Ovary (tissue), 3 donors: ENCODE measurements around the gene FCRL5.
"Not testable (repeated sequence)": the region's sequence is repeated elsewhere in the genome, so short reads cannot be mapped to it uniquely, and the experiment has no call there.

Experiments
- CTCF ChIP-seq, 3 donors: fragments of 450-650 bp in 2 of 3; fragments of 200-600 bp in 1 of 3; IDR thresholded peaks; one replicate each; pipeline versions ENCODE4 v1.5.1 to v1.8.0; 2016 to 2022; ENCODE audit warnings: antibody characterized with exemption in 3 of 3, mild to moderate bottlenecking in 1 of 3
- EP300 ChIP-seq: sonication (generic); formaldehyde crosslinking; IDR thresholded peaks from one replicate; pipeline ENCODE4 v1.6.1; 2017; ENCODE audit warnings: antibody characterized with exemption
- POLR2A ChIP-seq: fragments of 450-650 bp; IDR thresholded peaks from one replicate; pipeline ENCODE4 v1.6.1; 2017; ENCODE audit warnings: antibody characterized with exemption, mild to moderate bottlenecking, moderate library complexity
- donor health status: DM: no; HTN: no; CAD: no.

DNA sequence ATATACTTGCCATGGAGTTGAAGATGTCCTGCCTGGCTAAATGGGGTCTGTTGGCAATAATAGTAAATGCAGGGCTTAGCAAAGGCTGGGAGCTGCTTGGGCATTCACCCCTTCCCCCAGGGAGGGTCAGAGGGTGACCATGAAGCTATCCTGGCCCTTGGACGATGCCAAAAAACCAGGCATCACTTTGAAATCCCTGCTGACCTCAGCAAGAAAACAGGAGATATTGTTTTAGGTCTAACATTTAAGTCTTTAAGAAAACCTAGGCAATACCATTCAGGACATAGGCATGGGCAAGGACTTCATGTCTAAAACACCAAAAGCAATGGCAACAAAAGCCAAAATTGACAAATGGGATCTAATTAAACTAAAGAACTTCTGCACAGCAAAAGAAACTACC is 4.2 kb downstream of the FCRL5 start:
- not testable (repeated sequence) for TF ChIP-seq CTCF (IDR thresholded peaks at IDR 0.05); POLR2A; EP300
